Natural killer cell treated with Interleukin-12 subunit alpha and Interleukin-12 subunit beta and Interleukin-15 and Interleukin-18, amount 100 ng/mL, for 72 hours (primary cell): Measurements from ENCODE around the gene LAMB2. TPM values are rescaled to one million over a fixed set of nuclear protein-coding genes. Genes with fewer than 3 reads are reported as not detected.

ENCODE experiments used
- ATAC-seq, 2 donors: fragments of 150-1000 bp; cut with Tn5 transposase in 1 of 2; sonication (Bioruptor Pico), chemical (Tn5 transposase) in 1 of 2; 2 replicates each; pipeline ENCODE4 v1.10.0; 2021
- DNase-seq: peaks from one replicate; pipeline ENCODE4 v3.0.0; 2022; ENCODE audit warnings: low spot score
- H3K27ac Mint-ChIP-seq, 2 donors: 1 replicate in 1 of 2; 2 replicates in 1 of 2; pipeline ENCODE4 v1.8.0; 2022; ENCODE audit warnings: mixed read lengths in 2 of 2, mild to moderate bottlenecking in 1 of 2, moderate library complexity in 1 of 2
- H3K27me3 Mint-ChIP-seq, 2 donors: 1 replicate in 1 of 2; 2 replicates in 1 of 2; pipeline ENCODE4 v1.8.0; 2022; ENCODE audit warnings: mixed read lengths in 2 of 2
- H3K36me3 Mint-ChIP-seq: one replicate; pipeline ENCODE4 v1.8.0; 2022; ENCODE audit warnings: mixed read lengths
- H3K4me1 Mint-ChIP-seq, 2 donors: 1 replicate in 1 of 2; 2 replicates in 1 of 2; pipeline ENCODE4 v1.8.0; 2022; ENCODE audit warnings: low read depth in 2 of 2, mixed read lengths in 2 of 2, mild to moderate bottlenecking in 1 of 2
- H3K4me3 Mint-ChIP-seq: one replicate; pipeline ENCODE4 v1.8.0; 2022; ENCODE audit warnings: mixed read lengths
- H3K9me3 Mint-ChIP-seq: 2 replicates; pipeline ENCODE4 v1.8.0; 2022; ENCODE audit warnings: mixed read lengths
- total RNA-seq, 2 donors: library from RNA; stranded (reverse); gene quantifications; one replicate each; pipeline ENCODE4 v1.2.3, GENCODE V29; 2022

LAMB2 gene
- total RNA-seq, 2 donors from 2014 or later, result not detected

GRCh38 chr3:49098910-49099630, 33.8 kb downstream of the LAMB2 start:
- H3K27ac Mint-ChIP-seq, result no peak overlapping the region
- no peak for ATAC-seq
- DNase-seq, result no peak
- H3K36me3 Mint-ChIP-seq, result peaks cover 8% of the 10 kb centered on the region
- peaks cover 25% of the 10 kb centered on the region in 2 donors for H3K4me1 Mint-ChIP-seq
- no peaks in the 10 kb centered on the region for H3K27me3 Mint-ChIP-seq
- no peaks in the 10 kb centered on the region for H3K9me3 Mint-ChIP-seq
- H3K4me3 Mint-ChIP-seq, result no peak overlapping the region

DNA sequence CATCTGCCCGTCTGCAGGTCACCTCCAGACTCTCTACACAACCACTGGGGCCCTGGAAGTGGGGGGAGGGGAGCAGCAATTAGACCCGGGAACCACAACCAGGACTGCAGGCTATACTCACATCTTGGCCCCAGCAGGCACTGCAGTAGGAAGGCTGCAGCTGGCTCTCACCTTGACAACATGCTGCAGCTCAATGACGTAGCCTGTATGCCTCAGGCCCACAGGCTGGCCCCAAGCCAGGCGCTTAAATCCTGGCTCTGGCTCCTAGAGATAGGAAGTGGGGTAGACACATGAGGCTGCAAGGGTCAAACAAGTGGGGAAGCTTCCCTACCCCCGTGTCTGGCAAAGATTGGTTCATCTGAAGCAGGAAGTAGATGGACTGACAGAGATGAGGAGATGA, 34.4 kb downstream of the LAMB2 start:
- Mint-ChIP-seq H3K4me1 (peaks cover 18% of the 10 kb centered on the region in 2 donors), H3K27ac (no peak overlapping the region), H3K27me3 (no peaks in the 10 kb centered on the region), H3K36me3 (peaks cover 8% of the 10 kb centered on the region), H3K9me3 (no peaks in the 10 kb centered on the region), H3K4me3 (no peak overlapping the region)
- ATAC-seq, result no peak
- DNase-seq, result no peak

DNA sequence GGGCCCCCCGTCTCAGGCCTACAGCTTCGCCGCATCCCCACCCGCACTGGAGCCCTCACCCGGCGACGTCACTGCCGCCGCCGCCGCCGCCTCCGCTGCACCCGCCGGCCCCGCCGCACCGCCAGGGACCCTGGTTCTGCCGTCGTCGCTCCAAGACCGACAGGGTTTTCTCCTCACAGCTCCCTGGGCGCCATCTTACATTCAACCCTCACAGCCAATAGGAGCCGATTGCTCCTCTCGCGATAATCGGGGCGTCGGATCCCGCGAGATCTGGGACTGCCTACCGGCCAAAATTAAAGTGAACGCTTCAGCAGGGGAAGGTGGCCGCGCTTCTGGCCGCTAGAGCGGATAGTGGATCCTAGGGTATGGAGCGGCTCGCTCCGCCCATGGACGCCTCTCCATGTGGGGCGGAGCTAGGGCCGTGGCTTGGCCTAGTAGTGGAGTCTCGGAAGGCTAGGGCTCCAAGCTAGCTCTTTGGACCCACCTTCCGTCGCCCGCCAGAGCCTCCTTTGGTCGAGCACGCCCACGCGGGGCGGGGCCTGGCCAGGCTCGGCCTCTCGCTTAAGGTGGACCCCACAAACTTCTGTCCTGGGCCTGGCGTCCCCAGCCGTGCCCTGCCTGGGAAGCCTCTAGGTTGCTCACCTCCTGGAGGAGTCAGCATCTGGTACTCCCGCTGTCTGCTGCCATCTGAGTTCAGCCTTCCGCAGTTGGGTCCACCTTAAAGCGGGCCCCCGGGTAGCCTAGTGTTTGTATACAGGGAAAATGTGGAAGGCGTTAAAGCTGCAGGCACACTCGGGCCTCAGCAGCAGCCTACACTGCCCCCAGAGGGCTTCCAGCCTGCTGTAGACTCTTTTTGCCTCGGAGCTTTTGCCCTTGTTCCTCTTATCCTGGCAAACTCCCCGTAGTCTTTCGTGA, 38.7 kb downstream of the LAMB2 start, which contains the start of gene QRICH1:
Gene QRICH1 (minus strand): TSS at position 219 of the 915 bp plus-strand sequence. CDS start 17,054 bp downstream, outside the sequence.
- Mint-ChIP-seq H3K4me1 (peaks cover 20 to 36% of the 10 kb centered on the region in 2 donors), H3K27ac (peak within 1 kb of the TSS; percentile 90 to 95), H3K9me3 (no peaks in the 10 kb centered on the region), H3K4me3 (peak within 1 kb of the TSS; percentile 95), H3K36me3 (no peaks in the 10 kb centered on the region), H3K27me3 (no peaks in the 10 kb centered on the region)
- peak; percentile 89 to 92 for ATAC-seq
- peak; percentile 95 for DNase-seq

DNA sequence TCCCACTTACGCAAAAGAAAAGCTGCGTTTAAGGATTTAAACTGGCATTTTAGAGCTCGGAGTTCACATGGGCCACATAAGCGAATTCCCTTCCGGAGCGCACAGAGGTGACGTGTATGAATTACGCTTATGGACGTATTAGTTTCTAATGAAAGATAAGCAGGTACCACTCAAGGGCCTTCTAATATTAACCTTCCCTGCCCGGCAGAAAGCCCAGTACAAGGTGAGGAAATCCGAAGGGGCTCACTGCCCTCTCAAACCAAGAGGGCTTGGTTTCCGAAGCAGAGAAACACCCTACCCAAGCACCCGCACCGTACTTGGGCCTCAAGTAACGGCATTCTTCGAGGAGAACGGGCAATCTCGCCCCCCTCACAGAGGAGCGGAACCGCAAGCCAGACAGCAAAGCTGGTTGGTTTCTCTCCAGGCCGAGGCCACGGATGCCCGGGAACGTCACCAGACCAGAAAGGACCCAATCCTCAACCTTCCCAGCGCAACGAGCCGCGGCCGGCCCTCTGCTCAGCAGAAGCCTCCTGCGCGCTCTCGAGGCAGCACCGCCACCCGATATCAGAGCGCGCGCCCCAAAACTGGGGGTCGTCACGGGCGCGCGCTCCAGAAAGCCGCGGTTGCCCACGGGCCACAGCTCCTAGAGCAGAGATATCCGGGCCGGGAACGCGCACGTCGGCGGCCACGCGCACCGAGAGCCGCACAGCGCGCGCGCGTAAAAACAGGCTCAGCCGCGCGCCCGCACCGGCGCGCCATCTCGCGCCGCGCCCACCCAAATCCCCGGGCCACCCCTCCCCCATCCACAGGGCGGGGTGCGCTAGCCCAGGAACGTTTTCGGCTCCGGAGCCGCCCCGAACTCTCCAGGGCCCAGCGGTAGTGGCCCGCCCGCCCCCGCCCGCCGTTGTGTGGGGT, 39.7 kb downstream of the LAMB2 start:
- no peaks in the 10 kb centered on the region for H3K27me3 Mint-ChIP-seq
- DNase-seq, result peak; percentile 88
- H3K27ac Mint-ChIP-seq, result peak overlapping the region; percentile 90 to 95
- no peaks in the 10 kb centered on the region for H3K9me3 Mint-ChIP-seq
- peaks cover 22 to 36% of the 10 kb centered on the region in 2 donors for H3K4me1 Mint-ChIP-seq
- no peaks in the 10 kb centered on the region for H3K36me3 Mint-ChIP-seq
- ATAC-seq, result peak; percentile 66 to 69
- peak overlapping the region; percentile 95 for H3K4me3 Mint-ChIP-seq

DNA sequence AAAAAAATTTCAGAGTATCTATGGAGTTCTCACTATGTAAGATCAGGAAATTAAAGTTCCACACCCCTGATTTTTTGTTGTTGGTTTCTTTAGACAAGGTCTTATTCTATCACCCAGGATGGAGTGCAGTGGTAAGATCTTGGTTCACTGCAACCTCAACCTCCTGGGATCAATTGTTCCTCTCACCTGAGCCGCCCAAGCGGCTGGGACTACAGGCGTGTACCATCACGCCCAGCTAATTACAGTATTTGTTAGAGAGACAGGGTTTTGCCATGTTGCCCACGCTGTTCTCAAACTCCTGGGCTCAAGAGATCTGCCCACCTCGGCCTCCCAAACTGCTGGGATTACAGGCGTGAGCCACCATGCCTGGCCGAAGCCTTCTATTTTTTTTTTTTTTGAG, 51.4 kb downstream of the LAMB2 start:
- Mint-ChIP-seq H3K27me3 (no peaks in the 10 kb centered on the region), H3K9me3 (no peaks in the 10 kb centered on the region), H3K27ac (no peak overlapping the region), H3K36me3 (no peaks in the 10 kb centered on the region), H3K4me1 (peaks cover 0 to 4% of the 10 kb centered on the region in 2 donors), H3K4me3 (no peak overlapping the region)
- no peak for DNase-seq
- no peak for ATAC-seq

GRCh38 chr3:49079270-49079669, 53.6 kb downstream of the LAMB2 start:
- H3K4me3 Mint-ChIP-seq, result no peak overlapping the region
- H3K36me3 Mint-ChIP-seq, result no peaks in the 10 kb centered on the region
- no peaks in the 10 kb centered on the region for H3K9me3 Mint-ChIP-seq
- H3K27me3 Mint-ChIP-seq, result no peaks in the 10 kb centered on the region
- no peak for ATAC-seq
- no peak for DNase-seq
- no peak overlapping the region for H3K27ac Mint-ChIP-seq
- H3K4me1 Mint-ChIP-seq, result peaks cover 0 to 4% of the 10 kb centered on the region in 2 donors

GRCh38 chr3:49076646-49077045, 56.2 kb downstream of the LAMB2 start:
- ATAC-seq, result no peak
- peaks cover 5% of the 10 kb centered on the region for H3K36me3 Mint-ChIP-seq

DNA sequence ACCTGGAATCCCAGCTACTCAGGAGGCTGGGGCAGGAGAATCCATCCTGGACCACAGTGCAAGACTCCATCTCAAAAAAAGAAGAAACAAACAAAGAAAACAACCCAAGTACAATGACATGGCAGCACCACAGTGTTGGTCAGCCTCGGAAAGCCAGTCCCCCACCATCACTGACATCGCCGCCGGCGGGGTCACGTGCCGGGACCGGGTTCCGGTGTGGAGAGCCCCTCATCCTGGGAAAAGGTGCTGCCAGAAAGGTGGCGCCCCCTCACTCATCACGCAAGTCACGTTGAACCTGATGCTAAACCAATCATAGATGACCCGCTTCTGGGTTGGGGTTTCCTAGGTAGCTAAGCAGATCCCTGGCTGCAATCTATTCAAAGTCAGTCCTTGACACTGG, 56.7 kb downstream of the LAMB2 start:
- no peak for DNase-seq
- no peak overlapping the region for H3K27ac Mint-ChIP-seq
- H3K4me3 Mint-ChIP-seq, result no peak overlapping the region
- H3K27me3 Mint-ChIP-seq, result no peaks in the 10 kb centered on the region
- no peaks in the 10 kb centered on the region for H3K9me3 Mint-ChIP-seq
- ATAC-seq, result no peak
- H3K4me1 Mint-ChIP-seq, result peaks cover 0 to 4% of the 10 kb centered on the region in 2 donors
- H3K36me3 Mint-ChIP-seq, result peaks cover 5% of the 10 kb centered on the region

More at GRCh38 chr3:49076646-49077045, 56.2 kb downstream of the LAMB2 start:
- Mint-ChIP-seq H3K27ac (no peak overlapping the region), H3K4me1 (peaks cover 0 to 4% of the 10 kb centered on the region in 2 donors), H3K27me3 (no peaks in the 10 kb centered on the region), H3K4me3 (no peak overlapping the region), H3K9me3 (no peaks in the 10 kb centered on the region)
- no peak for DNase-seq

Other genes starting within 250 kb of the LAMB2 start
- 10 to 100 TPM; 27.8 to 32.5 TPM for gene SLC25A20, start 234.2 kb downstream of the LAMB2 start, total RNA-seq
- 100 to 1,000 TPM; 141 to 238 TPM for gene ARIH2, start 214.2 kb downstream of the LAMB2 start, total RNA-seq
- gene P4HTM, start 142.8 kb downstream of the LAMB2 start, total RNA-seq, result 10 to 100 TPM; 23.2 to 34.7 TPM
- 100 to 1,000 TPM; 128 to 222 TPM for gene WDR6, start 125.7 kb downstream of the LAMB2 start, total RNA-seq
- 10 to 100 TPM; 20.6 to 24.2 TPM for gene DALRD3, start 114.5 kb downstream of the LAMB2 start, total RNA-seq
- 100 to 1,000 TPM in 1 of 2 donors, 10 to 100 TPM in 1; 91.4 to 106 TPM for gene NDUFAF3, start 110.9 kb downstream of the LAMB2 start, total RNA-seq
- 100 to 1,000 TPM; 198 to 454 TPM for gene IMPDH2, start 103.7 kb downstream of the LAMB2 start, total RNA-seq
- gene QRICH1, start 39.0 kb downstream of the LAMB2 start, total RNA-seq, result 100 to 1,000 TPM; 127 to 145 TPM
- 100 to 1,000 TPM; 207 to 261 TPM for gene QARS1, start 28.3 kb downstream of the LAMB2 start, total RNA-seq
- gene USP19, start 12.2 kb downstream of the LAMB2 start, total RNA-seq, result 10 to 100 TPM; 54.4 to 65.0 TPM
- gene CCDC71, start 33.3 kb upstream of the LAMB2 start, total RNA-seq, result 10 to 100 TPM; 21.0 to 24.7 TPM
- 1 to 10 TPM; 1.3 to 3.1 TPM for gene KLHDC8B, start 38.5 kb upstream of the LAMB2 start, total RNA-seq
- 10 to 100 TPM; 10.7 to 18.1 TPM for gene C3orf62, start 144.2 kb upstream of the LAMB2 start, total RNA-seq
- gene USP4, start 207.0 kb upstream of the LAMB2 start, total RNA-seq, result 100 to 1,000 TPM in 1 of 2 donors, 10 to 100 TPM in 1; 90.9 to 105 TPM
- gene GPX1, start 225.3 kb upstream of the LAMB2 start, total RNA-seq, result 100 to 1,000 TPM in 1 of 2 donors, 10 to 100 TPM in 1; 95.4 to 107 TPM